SKM-1 treated with dmso at 0.1 percent for 144 hours (cell line): ENCODE results near the gene KIF23.

ENCODE experiments used
- DNase-seq: peaks from one replicate; lab custom pipeline; 2025; ENCODE audit not compliant: unreplicated experiment; lab: John Stamatoyannopoulos, UW

KIF23 gene

DNA sequence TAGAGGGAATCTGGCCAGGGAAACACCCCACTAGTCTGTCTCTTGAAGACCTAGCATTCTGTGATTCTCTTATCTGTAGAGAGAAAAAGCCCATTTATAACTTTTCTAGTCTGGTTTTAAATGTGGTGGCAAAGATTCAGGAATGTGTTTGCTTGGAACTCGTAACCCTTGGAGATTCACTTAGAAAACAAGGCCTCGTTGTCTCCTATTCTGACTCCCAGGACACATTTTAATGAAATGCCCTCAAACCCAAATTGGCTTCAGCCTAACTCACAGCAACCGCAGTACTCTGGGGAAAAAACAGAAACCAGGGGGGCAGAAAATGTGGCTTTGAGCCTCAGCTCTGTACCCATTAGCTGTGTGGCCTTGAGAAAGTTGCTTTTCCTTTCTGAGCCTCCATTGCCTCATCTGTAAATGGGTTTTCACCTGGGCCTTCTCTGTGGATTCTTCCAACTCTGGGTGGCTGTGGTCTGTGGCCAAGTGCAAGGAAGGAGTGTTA, 75.0 kb downstream of the KIF23 start:
- DNase-seq, result no peak

DNA sequence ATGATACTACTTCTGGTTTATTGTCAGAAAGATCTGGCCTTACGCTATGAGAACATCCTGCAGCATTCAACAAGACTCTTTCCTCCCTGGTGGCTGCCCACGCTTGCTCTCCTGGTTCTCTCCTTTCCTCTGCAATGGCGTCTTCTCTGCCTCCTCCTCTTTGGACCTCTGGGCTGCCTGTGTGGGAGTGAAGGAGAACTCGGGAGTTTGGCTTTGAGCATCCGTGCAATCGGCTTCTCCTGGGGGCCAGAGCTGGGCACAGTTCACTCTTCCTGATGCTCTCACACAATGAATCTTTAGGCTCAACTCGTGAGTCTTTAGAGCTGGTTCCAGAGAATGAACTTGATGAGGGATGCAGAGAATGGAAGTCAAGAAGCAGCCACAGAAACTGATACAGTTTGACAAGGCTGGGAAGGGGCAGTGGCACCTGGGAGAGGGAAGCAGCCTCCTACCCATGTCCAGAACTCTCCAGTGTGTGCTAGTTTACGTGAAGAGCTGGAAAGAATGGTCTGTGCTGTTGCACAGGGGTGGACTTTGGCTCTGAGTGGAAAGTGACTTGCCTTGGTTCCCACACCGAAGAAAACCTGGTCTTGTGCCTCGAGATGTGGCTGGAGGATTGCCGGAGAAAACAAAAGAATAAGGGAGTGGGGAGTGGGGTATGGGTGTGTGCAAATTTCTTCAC, 76.3 kb downstream of the KIF23 start:
- DNase-seq, result no peak

DNA sequence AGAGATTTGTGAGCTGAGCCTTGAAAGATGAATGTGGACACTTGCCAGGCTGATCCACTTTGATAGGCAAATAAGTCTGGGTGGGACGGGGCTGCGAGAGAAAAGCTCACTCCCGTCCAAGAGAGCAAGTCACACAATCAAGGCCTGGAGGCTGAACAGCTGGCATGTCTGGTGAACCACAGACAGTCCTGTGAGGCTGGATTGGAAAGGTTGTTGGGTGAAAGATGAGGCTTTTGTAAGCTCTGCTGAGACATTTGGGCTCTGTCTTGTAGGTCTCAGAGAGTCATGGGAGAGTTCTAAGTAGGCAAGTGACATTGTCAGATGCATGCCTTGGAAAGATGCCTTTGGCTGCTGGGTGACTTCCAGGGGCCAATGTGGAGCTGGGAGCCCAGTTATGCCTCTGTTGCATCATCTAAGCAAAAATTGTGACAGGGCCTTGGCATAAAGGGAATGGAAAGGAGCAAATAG, 76.9 kb downstream of the KIF23 start:
- no peak for DNase-seq

DNA sequence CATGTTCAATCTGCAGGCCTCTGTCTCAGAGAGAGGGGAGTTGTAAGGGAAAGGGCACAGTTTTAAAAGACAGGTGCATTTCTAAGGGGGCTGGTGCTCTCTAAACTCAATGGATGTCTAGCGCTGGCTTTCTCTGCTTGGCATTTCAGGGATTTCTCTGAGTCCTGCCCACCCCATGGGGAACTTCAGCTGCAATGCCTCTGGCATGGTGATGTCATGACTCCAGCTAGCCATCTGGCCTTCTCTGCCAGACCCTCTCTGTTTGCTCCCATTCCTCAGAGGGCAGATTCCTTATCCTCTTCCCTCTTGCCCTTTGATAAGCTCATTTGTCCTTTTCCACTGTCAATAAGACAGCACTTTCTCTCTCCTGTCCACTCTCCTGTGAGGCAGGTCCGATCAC, 79.3 kb downstream of the KIF23 start:
- DNase-seq, result no peak

DNA sequence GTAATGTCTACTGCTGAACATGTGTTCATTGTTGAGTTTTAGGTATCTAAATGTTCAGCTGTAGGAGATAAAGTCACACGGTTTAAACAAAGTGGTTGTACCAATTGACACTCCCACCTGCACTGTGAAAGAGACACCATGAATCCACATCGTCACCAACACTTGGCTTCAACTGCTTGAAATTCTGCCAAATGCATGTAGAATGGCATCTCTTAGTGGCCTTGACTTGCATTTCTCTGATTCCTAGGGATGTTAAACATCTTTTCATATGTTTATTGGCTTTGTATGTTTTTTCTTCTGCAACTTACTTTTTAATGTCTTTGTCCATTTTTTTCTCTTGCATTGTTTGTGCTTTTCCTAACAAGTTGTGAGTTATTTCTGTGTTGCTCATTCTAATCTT, 81.9 kb downstream of the KIF23 start:
- DNase-seq, result no peak

DNA sequence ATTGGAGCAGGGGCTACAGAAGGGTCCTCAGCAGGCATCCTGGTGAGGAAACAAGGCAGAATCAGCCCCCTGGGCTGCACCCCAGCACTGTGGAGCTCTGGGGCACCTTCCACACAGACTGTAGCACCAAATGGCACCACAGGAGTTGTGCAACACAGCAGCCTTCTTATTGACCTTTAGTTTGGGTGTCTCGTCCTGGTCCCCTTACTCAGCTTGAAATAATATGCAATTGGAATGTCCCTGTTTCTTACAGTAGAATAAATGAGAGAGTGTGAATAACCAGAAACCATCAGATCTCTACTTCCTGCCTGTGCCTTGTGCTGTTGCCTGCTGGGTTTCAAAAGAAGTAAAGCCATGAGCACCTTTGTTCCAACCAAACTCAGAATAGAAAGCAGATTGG, 82.9 kb downstream of the KIF23 start:
- DNase-seq, result no peak

DNA sequence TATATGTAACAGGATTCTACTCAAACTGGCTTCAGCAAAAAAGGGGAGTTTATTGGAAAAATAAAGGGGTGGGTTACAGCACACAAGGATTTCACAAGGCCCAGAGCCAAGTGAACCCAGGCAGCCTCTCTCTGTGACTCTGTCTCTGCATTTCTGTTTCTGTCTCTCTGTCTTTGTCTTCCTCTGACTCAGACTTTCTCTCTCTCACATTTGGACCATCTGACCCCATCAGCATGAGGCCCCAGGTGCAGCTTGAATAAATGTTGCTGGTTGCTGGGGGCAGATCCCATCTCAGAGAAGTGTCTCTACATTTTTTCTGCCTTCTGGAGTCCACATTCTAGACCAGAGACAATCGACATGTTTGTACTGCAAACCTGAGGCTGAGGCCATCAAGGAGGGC, 83.5 kb downstream of the KIF23 start:
- no peak for DNase-seq
